AG04450 (cell line): Measurements from ENCODE around the gene PLAC9. TPM values are rescaled to one million over a fixed set of nuclear protein-coding genes. Genes with fewer than 3 reads are reported as not detected.

ENCODE experiments used
- CTCF ChIA-PET: fragments of 300-600, 350-600 bp; formaldehyde crosslinking; extraction: SDS; loops from one replicate; lab custom pipeline; 2022; ENCODE audit warnings: antibody characterized with exemption, inconsistent platforms; lab: Charles Lee
- POLR2A ChIA-PET: fragments of 350-600 bp; formaldehyde crosslinking; extraction: SDS; loops from one replicate; lab custom pipeline; 2021; ENCODE audit warnings: antibody characterized with exemption, inconsistent platforms; lab: Yijun Ruan, JAX
- DNase-seq: peaks from one replicate; pipeline ENCODE4 v3.0.0-alpha.2; 2011; ENCODE audit warnings: low read depth, low spot score
- H3K27ac ChIP-seq: one replicate; pipeline ENCODE4 v1.5.1; 2012; ENCODE audit warnings: low read depth, low read length, control low read depth
- H3K27me3 ChIP-seq: one replicate; pipeline ENCODE4 v1.6.0; 2012; ENCODE audit warnings: low read length; ENCODE audit not compliant: control insufficient read depth, insufficient read depth
- H3K4me3 ChIP-seq: 2 replicates; pipeline ENCODE4 v1.5.1; 2011; ENCODE audit warnings: mild to moderate bottlenecking, low read depth, low read length, control low read depth
- H3K9me3 ChIP-seq: 2 replicates; pipeline ENCODE4 v1.5.1; 2012; ENCODE audit warnings: low read length; ENCODE audit not compliant: control insufficient read depth, insufficient read depth
- CTCF ChIP-seq: IDR thresholded peaks from 2 replicates; pipeline ENCODE4 v1.5.1; 2011; ENCODE audit warnings: low read depth, low read length, control low read depth, inconsistent platforms
- polyA plus RNA-seq: library from polyadenylated mRNA; depleted of rRNA; stranded (reverse); fragments of >200 nt; gene quantifications from 2 replicates; pipeline ENCODE4 v1.2.3, GENCODE V29; 2011; rRNA removed

Gene PLAC9
- polyA plus RNA-seq, 1 experiment: 11.5 TPM

- Histone ChIP-seq H3K27me3 (no peaks in the 10 kb centered on the region), H3K27ac (no peak overlapping the region), H3K9me3 (peaks cover 4% of the 10 kb centered on the region), H3K4me3 (no peak overlapping the region)
- ChIA-PET POLR2A (interaction anchor here (0.6 kb wide), 1 partner anchor 18 kb away, joined by 5 read pairs; no protein-coding TSS in a partner anchor), CTCF (no interaction called here)
- no peak for TF ChIP-seq CTCF
- no peak for DNase-seq
Observed at GRCh38 chr10:80188713-80189112, 56.2 kb downstream of the PLAC9 start.

GRCh38 chr10:80191589-80192270, 59.2 kb downstream of the PLAC9 start:
- TF ChIP-seq CTCF: no peak
- Histone ChIP-seq H3K9me3 (peaks cover 4% of the 10 kb centered on the region), H3K27ac (no peak overlapping the region), H3K4me3 (no peak overlapping the region), H3K27me3 (no peaks in the 10 kb centered on the region)
- POLR2A ChIA-PET: no interaction called here
- CTCF ChIA-PET: no interaction called here
- no peak for DNase-seq

- POLR2A ChIA-PET: no interaction called here
- no peak for TF ChIP-seq CTCF
Observed at GRCh38 chr10:80192553-80192952, 60.0 kb downstream of the PLAC9 start.

GRCh38 chr10:80194373-80195045, 62.0 kb downstream of the PLAC9 start:
- H3K4me3 ChIP-seq: no peak overlapping the region
- no peak overlapping the region for H3K27ac ChIP-seq
- no peak for DNase-seq
- H3K27me3 ChIP-seq: no peaks in the 10 kb centered on the region
- ChIA-PET CTCF (interaction anchor here (1.0 kb wide), 1 partner anchor 9 kb away, joined by 3 read pairs; no protein-coding TSS in a partner anchor), POLR2A (interaction anchor here (0.7 kb wide), 2 partner anchors 143 to 717 kb away, joined by 5 to 6 read pairs; no protein-coding TSS in a partner anchor)
- peaks cover 4% of the 10 kb centered on the region for H3K9me3 ChIP-seq
- no peak for TF ChIP-seq CTCF

More at GRCh38 chr10:80192553-80192952, 60.0 kb downstream of the PLAC9 start:
- DNase-seq: no peak
- Histone ChIP-seq H3K27me3 (no peaks in the 10 kb centered on the region), H3K9me3 (peaks cover 4% of the 10 kb centered on the region), H3K27ac (no peak overlapping the region), H3K4me3 (no peak overlapping the region)
- CTCF ChIA-PET: no interaction called here

Other genes starting within 250 kb of the PLAC9 start
- not detected in 2 replicates for gene SFTPD, start 183.6 kb upstream of the PLAC9 start, polyA plus RNA-seq
- gene TMEM254, start 54.1 kb upstream of the PLAC9 start, polyA plus RNA-seq: 24.4 and 34.4 TPM in 2 replicates
- gene ANXA11, start 72.8 kb downstream of the PLAC9 start, polyA plus RNA-seq: 161 and 182 TPM in 2 replicates
- gene MAT1A, start 156.9 kb downstream of the PLAC9 start, polyA plus RNA-seq: not detected in 2 replicates
- gene DYDC1, start 224.0 kb downstream of the PLAC9 start, polyA plus RNA-seq: not detected in 2 replicates
- gene DYDC2, start 224.1 kb downstream of the PLAC9 start, polyA plus RNA-seq: not detected in 2 replicates